H1 (cell line): ENCODE measurements around the gene CD47. TPM values are rescaled to one million over a fixed set of nuclear protein-coding genes. Genes with fewer than 3 reads are reported as not detected.

Experiments
- CTCF ChIA-PET: fragments of 300-600 bp; sonication (Branson Sonifier 250); formaldehyde crosslinking; loops from one replicate; lab custom pipeline; 2021; ENCODE audit not compliant: partially characterized antibody; lab: Charles Lee
- POLR2A ChIA-PET: fragments of 300-600 bp; sonication (Branson Sonifier 250); formaldehyde crosslinking; loops from one replicate; lab custom pipeline; 2021; ENCODE audit warnings: inconsistent platforms; ENCODE audit not compliant: partially characterized antibody; lab: Charles Lee
- DNase-seq, 2 experiments: peaks; one replicate each; pipeline versions ENCODE4 v3.0.0 to v3.0.0-alpha.2; 2010 to 2022; ENCODE audit warnings: low spot score in 2 of 2, low read depth in 1 of 2, mixed read lengths in 1 of 2
- FAIRE-seq: peaks from 2 replicates; lab custom pipeline; 2011; peaks lifted over from hg19 to GRCh38; lab: Jason Lieb, UNC
- H2AFZ ChIP-seq: 2 replicates; pipeline ENCODE4 v1.8.1; 2012; ENCODE audit warnings: low read length, inconsistent platforms
- H2AK5ac ChIP-seq: 2 replicates; pipeline ENCODE4 v1.6.1; 2013; ENCODE audit warnings: low read depth, low read length
- H2BK120ac ChIP-seq: replicated peaks from 2 replicates; pipeline ENCODE3; 2013; ENCODE audit warnings: low read depth, low read length, inconsistent platforms
- H2BK12ac ChIP-seq: 2 replicates; pipeline ENCODE4 v1.6.1; 2013; ENCODE audit warnings: low read depth, low read length
- H2BK15ac ChIP-seq: 2 replicates; pipeline ENCODE4 v1.6.1; 2013; ENCODE audit warnings: low read length
- H2BK20ac ChIP-seq: 2 replicates; pipeline ENCODE4 v1.6.1; 2013; ENCODE audit warnings: low read length
- H2BK5ac ChIP-seq: 2 replicates; pipeline ENCODE4 v1.6.1; 2013; ENCODE audit warnings: low read depth, low read length
- H3K14ac ChIP-seq: 2 replicates; pipeline ENCODE4 v1.6.1; 2013; ENCODE audit warnings: inconsistent platforms; ENCODE audit not compliant: insufficient read length
- H3K18ac ChIP-seq: 2 replicates; pipeline ENCODE4 v1.6.1; 2013; ENCODE audit warnings: low read length; ENCODE audit errors: extremely low read depth
- H3K23ac ChIP-seq: 2 replicates; pipeline ENCODE4 v1.6.1; 2013; ENCODE audit warnings: inconsistent platforms; ENCODE audit not compliant: insufficient read length
- H3K23me2 ChIP-seq: 2 replicates; pipeline ENCODE4 v1.6.1; 2013; ENCODE audit warnings: low read depth, low read length
- H3K27ac ChIP-seq: 2 replicates; pipeline ENCODE4 v1.6.1; 2011; ENCODE audit warnings: low read depth, low read length, inconsistent platforms
- H3K27me3 ChIP-seq, 4 experiments: replicated peaks in 1 of 4; 1 replicate in 1 of 4; 2 replicates in 3 of 4; pipeline versions ENCODE4 v1.6.1 to v1.8.1; 2011 to 2013; ENCODE audit warnings: low read length in 3 of 4, mild to moderate bottlenecking in 3 of 4, inconsistent platforms in 2 of 4, mixed read lengths in 2 of 4, moderate library complexity in 1 of 4; ENCODE audit not compliant: control insufficient read depth in 3 of 4, insufficient read depth in 3 of 4; ENCODE audit errors: extremely low read depth in 1 of 4
- H3K36me3 ChIP-seq, 4 experiments: 2 replicates each; pipeline versions ENCODE4 v1.6.1 to v1.8.1; 2011 to 2013; ENCODE audit warnings: mild to moderate bottlenecking in 4 of 4, low read length in 3 of 4, moderate library complexity in 2 of 4, control low read depth in 1 of 4, inconsistent platforms in 1 of 4; ENCODE audit not compliant: insufficient read depth in 4 of 4, control insufficient read depth in 2 of 4
- H3K4ac ChIP-seq: replicated peaks from 2 replicates; pipeline ENCODE3; 2013; ENCODE audit warnings: low read length, low read depth, mixed read lengths, inconsistent platforms; ENCODE audit not compliant: insufficient read length
- H3K4me1 ChIP-seq, 4 experiments: replicated peaks in 1 of 4; 1 replicate in 1 of 4; 2 replicates in 3 of 4; pipeline versions ENCODE4 v1.6.1 to v1.8.1; 2011 to 2013; ENCODE audit warnings: low read length in 3 of 4, inconsistent platforms in 2 of 4, mixed read lengths in 1 of 4; ENCODE audit not compliant: insufficient read depth in 4 of 4, control insufficient read depth in 3 of 4
- H3K4me2 ChIP-seq, 2 experiments: 2 replicates each; pipeline versions ENCODE4 v1.6.1 to v1.8.1; 2011 to 2013; ENCODE audit warnings: low read depth in 2 of 2, low read length in 2 of 2, control low read depth in 1 of 2, inconsistent platforms in 1 of 2, mild to moderate bottlenecking in 1 of 2; ENCODE audit not compliant: insufficient read depth in 1 of 2
- H3K4me3 ChIP-seq, 4 experiments: fragments of 200-600, 300-600 bp in 1 of 4; sonication (generic), shearing (Covaris generic), sonication (Bioruptor Twin) in 1 of 4; 2 replicates each; pipeline versions ENCODE4 v1.5.1 to v1.8.1; 2011 to 2016; ENCODE audit warnings: low read length in 4 of 4, low read depth in 3 of 4, control low read depth in 2 of 4, inconsistent platforms in 2 of 4, mild to moderate bottlenecking in 2 of 4, mixed read lengths in 1 of 4, moderate library complexity in 1 of 4; ENCODE audit not compliant: insufficient read depth in 2 of 4; ENCODE audit errors: extremely low read depth in 1 of 4
- H3K56ac ChIP-seq: replicated peaks from 2 replicates; pipeline ENCODE3; 2013; ENCODE audit warnings: low read depth, mild to moderate bottlenecking, mixed read lengths, low read length, inconsistent platforms; ENCODE audit not compliant: insufficient read length
- H3K79me1 ChIP-seq: 2 replicates; pipeline ENCODE4 v1.6.1; 2013; ENCODE audit warnings: low read depth, low read length, control low read depth
- H3K79me2 ChIP-seq, 2 experiments: 2 replicates each; pipeline versions ENCODE4 v1.6.1 to v1.8.1; 2012 to 2013; ENCODE audit warnings: low read length in 2 of 2, mild to moderate bottlenecking in 2 of 2, inconsistent platforms in 1 of 2; ENCODE audit not compliant: insufficient read depth in 2 of 2, control insufficient read depth in 1 of 2
- H3K9ac ChIP-seq, 4 experiments: replicated peaks in 1 of 4; 1 replicate in 1 of 4; 2 replicates in 3 of 4; pipeline versions ENCODE4 v1.6.1 to v1.8.1; 2011 to 2013; ENCODE audit warnings: low read depth in 3 of 4, low read length in 3 of 4, control low read depth in 2 of 4, mild to moderate bottlenecking in 2 of 4, moderate library complexity in 2 of 4, inconsistent platforms in 1 of 4; ENCODE audit errors: extremely low read depth in 1 of 4
- H3K9me3 ChIP-seq, 2 experiments: 2 replicates each; pipeline versions ENCODE4 v1.6.1 to v1.8.1; 2012 to 2013; ENCODE audit warnings: mild to moderate bottlenecking in 2 of 2, moderate library complexity in 2 of 2, control low read depth in 1 of 2, inconsistent platforms in 1 of 2, low read depth in 1 of 2, low read length in 1 of 2, mixed read lengths in 1 of 2; ENCODE audit not compliant: insufficient read depth in 2 of 2
- H4K20me1 ChIP-seq, 2 experiments: replicated peaks in 1 of 2; 2 replicates each; pipeline versions ENCODE3 to v1.8.1; 2011 to 2013; ENCODE audit warnings: inconsistent platforms in 2 of 2, low read length in 2 of 2, mild to moderate bottlenecking in 1 of 2; ENCODE audit not compliant: insufficient read depth in 2 of 2, control insufficient read depth in 1 of 2
- H4K5ac ChIP-seq: 2 replicates; pipeline ENCODE4 v1.6.1; 2013; ENCODE audit warnings: low read length, low read depth, mixed read lengths, inconsistent platforms; ENCODE audit not compliant: insufficient read length
- H4K8ac ChIP-seq: 2 replicates; pipeline ENCODE4 v1.8.0; 2013; ENCODE audit warnings: mild to moderate bottlenecking, moderate library complexity, low read length, inconsistent platforms; ENCODE audit not compliant: insufficient read depth; ENCODE audit errors: extremely low read depth
- H4K91ac ChIP-seq: replicated peaks from 2 replicates; pipeline ENCODE3; 2013; ENCODE audit warnings: low read length, mixed read lengths, inconsistent platforms; ENCODE audit not compliant: insufficient read length
- BCL11A ChIP-seq, 2 experiments: IDR thresholded peaks; one replicate each; pipeline ENCODE4 v1.6.1; 2011; ENCODE audit warnings: low read depth in 2 of 2, low read length in 2 of 2, mild to moderate bottlenecking in 2 of 2
- CBX5 ChIP-seq: fragments of 300-800, 300-1000 bp; sonication (generic); IDR thresholded peaks from 2 replicates; pipeline ENCODE4 v1.7.1; 2016; ENCODE audit warnings: antibody characterized with exemption, low read length, low read depth
- CHD1 ChIP-seq: IDR thresholded peaks from 2 replicates; pipeline ENCODE4 v1.6.1; 2012; ENCODE audit warnings: low read depth, low read length, improper control_type of control experiment
- EGR1 ChIP-seq: IDR thresholded peaks from 2 replicates; pipeline ENCODE4 v1.6.1; 2011; ENCODE audit warnings: low read depth, low read length, borderline replicate concordance
- FOSL1 ChIP-seq: IDR thresholded peaks from 2 replicates; pipeline ENCODE4 v1.6.1; 2011; ENCODE audit warnings: mild to moderate bottlenecking, low read depth, low read length, moderate library complexity; ENCODE audit not compliant: insufficient read depth
- JUND ChIP-seq: IDR thresholded peaks from 2 replicates; pipeline ENCODE4 v1.6.1; 2011; ENCODE audit warnings: mild to moderate bottlenecking, improper control_type of control experiment, low read length
- NANOG ChIP-seq: IDR thresholded peaks from 2 replicates; pipeline ENCODE4 v1.6.1; 2011; ENCODE audit warnings: low read length, low read depth, mild to moderate bottlenecking, inconsistent platforms; ENCODE audit not compliant: insufficient read depth, poor library complexity, severe bottlenecking
- PHF8 ChIP-seq: fragments of 200-600 bp; sonication (generic); conservative IDR thresholded peaks from 2 replicates; pipeline ENCODE4 v1.7.1; 2012; ENCODE audit warnings: low read depth, mild to moderate bottlenecking, inconsistent platforms, low read length, moderate library complexity
- SIN3A ChIP-seq, 2 experiments: IDR thresholded peaks in 1 of 2; conservative IDR thresholded peaks in 1 of 2; 2 replicates each; pipeline ENCODE4 v1.6.1; 2011 to 2012; ENCODE audit warnings: low read length in 2 of 2, improper control_type of control experiment in 1 of 2, low read depth in 1 of 2, mild to moderate bottlenecking in 1 of 2
- SRF ChIP-seq: IDR thresholded peaks from 2 replicates; pipeline ENCODE4 v1.6.1; 2011; ENCODE audit warnings: mild to moderate bottlenecking, low read depth, low read length, moderate library complexity
- TAF1 ChIP-seq: IDR thresholded peaks from 2 replicates; pipeline ENCODE4 v1.6.1; 2011; ENCODE audit warnings: mild to moderate bottlenecking, low read depth, low read length
- TAF7 ChIP-seq: optimal IDR thresholded peaks from 2 replicates; pipeline ENCODE3; 2011; ENCODE audit warnings: low read depth, mild to moderate bottlenecking, inconsistent platforms, low read length, moderate library complexity, borderline replicate concordance
- TBP ChIP-seq: IDR thresholded peaks from 2 replicates; pipeline ENCODE4 v1.6.1; 2011; ENCODE audit warnings: low read depth, low read length, improper control_type of control experiment
- TCF12 ChIP-seq: IDR thresholded peaks from 2 replicates; pipeline ENCODE4 v1.6.1; 2011; ENCODE audit warnings: low read depth, mild to moderate bottlenecking, low read length
- WGBS, 2 experiments: shearing (Covaris generic) in 1 of 2; methylation state at CpG; one replicate each; pipeline versions ENCODE4 v1.1.6 to v1.1.7; 2013 to 2015; ENCODE audit warnings: low lambda C conversion rate in 2 of 2, mixed read lengths in 2 of 2, inconsistent platforms in 1 of 2, low coverage in 1 of 2, missing lambda C conversion rate in 1 of 2; ENCODE audit not compliant: insufficient replicate concordance in 2 of 2, insufficient coverage in 1 of 2, insufficient read length in 1 of 2; ENCODE audit errors: extremely low coverage in 1 of 2, missing lambda C conversion rate in 1 of 2; 5-methylcytosine and 5-hydroxymethylcytosine counted together
- polyA plus RNA-seq, 7 experiments: library from polyadenylated mRNA; depleted of rRNA in 3 of 7; stranded (reverse) in 5 of 7; unstranded in 2 of 7; fragments of >200 nt in 5 of 7; fragments of 200-250 nt in 2 of 7; gene quantifications; 1 replicate in 5 of 7; 2 replicates in 1 of 7; 4 replicates in 1 of 7; pipeline versions ENCODE4 v1.2.1 to v1.2.3, GENCODE V29; 2011 to 2013; ENCODE audit warnings: missing spikeins in 2 of 7, mixed read lengths in 2 of 7
- total RNA-seq: library from RNA; stranded (reverse); fragmentation: NEBNext Ultra II Directional; extraction: Animal tissue kit (Norgen Biotek cat#: 25700); gene quantifications from 2 replicates; pipeline ENCODE4 v1.2.1, GENCODE V29; 2021

The CD47 gene
- total and polyA plus RNA-seq, 2 of the 8 experiments (the other 6 are each of a cell fraction or from before 2014, with no cell fraction given): 14.4 to 19.3 TPM

DNA sequence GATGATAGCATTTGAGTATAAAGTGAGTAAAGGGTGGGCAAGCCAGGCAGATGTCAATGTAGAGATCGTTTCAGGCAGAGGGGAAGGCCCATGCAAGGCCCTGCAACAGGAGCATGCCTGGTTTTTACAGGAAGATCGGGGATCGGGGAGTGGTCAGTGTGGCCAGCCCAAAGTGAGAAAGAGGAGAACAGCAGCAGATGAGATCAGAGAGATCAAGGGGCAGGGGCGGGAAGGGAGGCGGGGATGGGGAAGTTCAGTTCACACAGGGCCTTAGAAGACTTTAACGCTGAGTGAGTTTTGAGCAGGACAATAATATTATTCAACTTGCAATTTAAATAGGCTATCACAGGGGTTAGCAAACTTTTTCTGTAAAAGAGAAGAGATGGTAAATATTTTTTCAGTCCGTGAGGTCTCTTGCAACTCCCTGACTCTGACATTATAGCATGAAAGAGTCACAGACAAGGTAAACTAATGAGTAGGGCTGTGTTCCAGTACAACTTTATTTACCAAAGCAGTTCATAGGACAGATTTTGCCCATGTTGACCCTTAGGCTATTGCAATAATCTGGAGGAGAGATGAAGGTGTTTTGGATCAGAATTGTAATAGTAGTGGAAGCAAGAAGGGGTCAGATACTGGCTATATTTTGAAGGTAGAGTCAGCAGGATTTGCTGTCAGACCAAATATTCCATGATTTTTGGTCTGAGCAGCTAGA lies 12.4 kb upstream of the CD47 start:
- H2AK5ac ChIP-seq: no peak overlapping the region
- FAIRE-seq (no peak), DNase-seq (no peak)
- H3K56ac ChIP-seq: no peak overlapping the region
- POLR2A ChIA-PET: no interaction called here
- H2AFZ ChIP-seq: no peak overlapping the region
- H2BK5ac ChIP-seq: no peak overlapping the region
- H3K27me3 ChIP-seq: no peaks in the 10 kb centered on the region
- H3K9ac ChIP-seq: no peak overlapping the region
- H4K91ac ChIP-seq: no peak overlapping the region
- H3K4me1 ChIP-seq: peaks cover 0 to 2% (median 0%) of the 10 kb centered on the region in 4 experiments; a peak in 1 of 7 replicates
- CTCF ChIA-PET: interaction anchor here (0.6 kb wide), 1 partner anchor 435 kb away, joined by 3 read pairs; no protein-coding TSS in a partner anchor
- H2BK15ac ChIP-seq: no peak overlapping the region
- H2BK12ac ChIP-seq: no peak overlapping the region
- H3K27ac ChIP-seq: no peak overlapping the region
- H3K4me3 ChIP-seq: no peak overlapping the region
- H3K36me3 ChIP-seq: no peaks in the 10 kb centered on the region
- no peak overlapping the region for H3K23ac ChIP-seq
- H4K5ac ChIP-seq: no peak overlapping the region
- H3K4ac ChIP-seq: no peak overlapping the region
- no peak overlapping the region for H3K18ac ChIP-seq
- no peaks in the 10 kb centered on the region for H3K79me2 ChIP-seq
- H4K8ac ChIP-seq: no peak overlapping the region
- 70% methylated on average over 5 of the region's 7 CpGs; no CpG with 5 or more reads in 1 of the 2 experiments for WGBS, 2 experiments
- H3K9me3 ChIP-seq: no peaks in the 10 kb centered on the region
- H2BK20ac ChIP-seq: no peak overlapping the region
- no peaks in the 10 kb centered on the region for H3K79me1 ChIP-seq
- H3K4me2 ChIP-seq: no peak overlapping the region
- peaks cover 0 to 2% of the 10 kb centered on the region in 2 experiments for H4K20me1 ChIP-seq
- H3K23me2 ChIP-seq: no peaks in the 10 kb centered on the region
- no peak overlapping the region for H2BK120ac ChIP-seq
- H3K14ac ChIP-seq: no peak overlapping the region
- TF ChIP-seq SIN3A (conservative IDR thresholded peaks at IDR 0.05 in 1 of 2, IDR thresholded peaks at IDR 0.05 in 1 of 2; ENCODE audit: low read depth in 1 of 2, low read length in 2 of 2) (no peak), TAF1 (no peak), BCL11A (IDR thresholded peaks at IDR 0.05; ENCODE audit: low read depth in 2 of 2, low read length in 2 of 2) (no peak), SRF (no peak), NANOG (no peak), JUND (no peak), TAF7 (no peak), EGR1 (no peak), TBP (no peak), TCF12 (no peak), CBX5 (no peak), CHD1 (no peak), PHF8 (no peak), FOSL1 (no peak)
